HG02884 (cell line): Measurements from ENCODE around the gene C16orf87.
"Not testable (repeated sequence)": the region's sequence is repeated elsewhere in the genome, so short reads cannot be mapped to it uniquely, and the experiment has no call there.

ENCODE experiments used
- ATAC-seq: cut with Tn5 transposase; IDR thresholded peaks from one replicate; pipeline ENCODE4 v1.9.1; 2021; ENCODE audit warnings: mild to moderate bottlenecking, moderate library complexity; ENCODE audit not compliant: unreplicated experiment

C16orf87 gene, protein sequence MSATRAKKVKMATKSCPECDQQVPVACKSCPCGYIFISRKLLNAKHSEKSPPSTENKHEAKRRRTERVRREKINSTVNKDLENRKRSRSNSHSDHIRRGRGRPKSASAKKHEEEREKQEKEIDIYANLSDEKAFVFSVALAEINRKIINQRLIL

DNA sequence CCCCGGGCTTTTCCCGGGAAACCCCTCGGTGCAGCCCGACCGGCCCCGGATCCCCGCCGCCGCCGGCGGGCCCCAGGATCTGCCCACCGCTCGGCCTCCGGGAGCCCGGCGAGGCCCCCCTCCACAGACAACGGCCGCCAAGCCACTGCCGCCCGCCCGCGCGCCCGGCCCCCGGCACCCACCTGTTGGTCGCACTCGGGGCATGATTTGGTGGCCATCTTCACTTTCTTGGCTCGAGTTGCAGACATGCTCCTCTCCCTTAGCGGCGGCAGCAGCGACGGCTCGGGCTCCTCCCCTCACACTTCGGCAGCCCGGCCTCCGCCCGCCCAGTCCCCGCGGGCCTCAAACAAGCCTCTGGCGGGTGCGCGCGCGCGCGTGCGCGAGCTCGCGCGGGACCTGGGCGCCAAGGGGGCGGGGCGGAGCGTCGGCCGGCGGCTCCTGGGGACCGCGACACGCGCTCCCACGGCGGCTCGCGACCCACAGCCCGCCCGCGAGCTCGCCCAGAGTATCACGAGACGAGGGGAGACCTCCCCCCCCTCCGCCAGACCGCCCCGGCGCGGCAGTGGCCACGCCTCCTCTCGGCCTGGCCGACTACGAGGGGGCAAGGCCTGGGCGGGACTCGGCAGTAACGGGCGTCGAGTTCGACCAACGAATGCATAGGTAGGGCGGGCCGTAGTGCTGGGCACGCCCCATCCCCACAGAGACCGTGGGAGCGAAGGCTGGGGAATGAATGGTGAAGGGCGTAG is at the start of gene C16orf87:
C16orf87 (minus strand) TSS at position 279 of the 746 bp plus-strand sequence; CDS start at position 248, 31 bp downstream.
- ATAC-seq, result peak; percentile 95

DNA sequence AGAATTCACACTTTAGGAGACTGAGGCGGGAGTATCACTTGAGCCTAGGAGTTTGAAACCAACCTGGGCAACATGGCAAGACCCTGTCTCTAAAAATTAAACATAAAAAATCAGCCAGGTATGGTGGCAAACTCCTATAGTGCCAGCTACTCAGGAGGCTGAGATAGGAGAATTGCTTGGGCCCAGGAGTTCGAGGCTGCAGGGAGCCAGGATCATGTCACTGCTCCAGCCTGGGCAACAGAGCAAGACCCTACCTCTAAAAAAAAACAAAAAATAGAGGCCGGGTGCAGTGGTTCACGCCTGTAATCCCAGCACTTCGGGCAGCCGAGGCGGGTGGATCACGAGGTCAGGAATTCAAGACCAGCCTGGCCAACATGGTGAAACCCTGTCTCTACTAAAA is 44.3 kb upstream of the C16orf87 start:
- ATAC-seq, result no peak

DNA sequence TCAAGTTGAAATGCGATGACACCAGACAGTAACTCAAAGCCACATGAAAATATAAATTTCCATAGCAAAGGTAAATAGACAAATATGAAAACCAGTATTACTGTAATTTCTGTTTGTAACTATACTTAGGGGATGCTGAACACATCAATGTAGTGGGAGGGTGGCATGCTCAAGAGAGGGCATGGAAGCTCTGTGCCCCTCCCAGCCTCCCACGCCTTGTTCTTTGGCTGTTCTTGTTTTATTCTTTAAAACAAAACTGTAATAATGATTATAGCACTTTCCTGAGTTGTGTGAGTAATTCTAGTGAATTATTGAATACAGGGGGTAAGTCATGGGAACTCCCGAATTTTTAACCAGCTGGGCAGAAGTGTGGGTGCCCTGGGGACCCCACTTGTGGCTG is 42.2 kb upstream of the C16orf87 start:
- ATAC-seq, result no peak

DNA sequence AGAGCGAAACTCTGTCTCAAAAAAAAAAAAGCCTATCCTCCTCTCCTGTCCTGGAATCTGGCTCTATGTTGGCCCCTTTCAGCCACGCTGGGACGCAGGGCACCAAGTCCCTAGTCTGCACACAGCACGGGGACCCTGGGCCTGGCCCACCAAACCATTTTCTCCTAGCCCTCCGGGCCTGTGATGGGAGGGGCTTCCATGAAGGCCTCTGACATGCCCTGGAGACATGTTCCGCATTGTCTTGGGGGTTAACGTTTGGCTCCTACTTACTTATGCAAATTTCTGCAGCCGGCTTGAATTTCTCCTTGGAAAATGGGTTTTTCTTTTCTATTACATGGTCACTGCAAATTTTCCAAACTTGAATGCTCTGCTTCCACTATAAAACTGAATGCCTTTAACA is 40.6 kb upstream of the C16orf87 start:
- ATAC-seq, result no peak

DNA sequence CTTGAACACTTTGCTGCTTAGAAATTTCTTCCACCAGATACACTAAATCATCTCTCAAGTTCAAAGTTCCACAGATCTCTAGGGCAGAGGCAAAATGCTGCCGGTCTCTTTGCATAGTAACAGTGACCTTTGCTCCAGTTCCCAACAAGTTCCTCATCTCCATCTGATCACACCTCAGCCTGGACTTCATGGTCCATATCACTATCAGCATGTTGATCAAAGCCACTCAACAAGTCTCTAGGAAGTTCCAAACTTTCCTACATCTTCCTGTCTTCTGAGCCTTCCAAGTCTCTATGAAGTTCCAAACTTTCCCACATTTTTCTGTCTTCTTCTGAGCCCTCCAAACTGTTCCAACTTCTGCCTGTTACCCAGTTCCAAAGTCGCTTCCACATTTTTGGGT is 37.9 kb upstream of the C16orf87 start:
- not testable (repeated sequence) for ATAC-seq

DNA sequence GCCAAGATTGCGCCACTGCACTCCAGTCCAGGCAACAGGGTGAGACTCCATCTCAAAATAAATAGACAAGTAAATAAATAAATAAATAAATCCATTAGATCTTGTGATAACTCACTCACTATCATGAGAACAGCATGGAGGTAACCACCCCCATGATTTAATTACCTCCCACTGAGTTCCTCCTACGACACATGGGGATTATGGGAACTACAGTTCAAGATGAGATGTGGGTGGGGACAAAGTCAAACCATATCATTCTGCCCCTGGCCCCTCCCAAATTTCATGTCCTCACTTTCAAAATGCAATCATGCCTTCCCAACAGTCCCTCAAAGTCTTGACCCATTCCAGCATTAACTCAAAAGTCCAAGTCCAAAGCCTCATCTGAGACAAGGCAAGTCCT is 36.5 kb upstream of the C16orf87 start:
- ATAC-seq, result not testable (repeated sequence)

DNA sequence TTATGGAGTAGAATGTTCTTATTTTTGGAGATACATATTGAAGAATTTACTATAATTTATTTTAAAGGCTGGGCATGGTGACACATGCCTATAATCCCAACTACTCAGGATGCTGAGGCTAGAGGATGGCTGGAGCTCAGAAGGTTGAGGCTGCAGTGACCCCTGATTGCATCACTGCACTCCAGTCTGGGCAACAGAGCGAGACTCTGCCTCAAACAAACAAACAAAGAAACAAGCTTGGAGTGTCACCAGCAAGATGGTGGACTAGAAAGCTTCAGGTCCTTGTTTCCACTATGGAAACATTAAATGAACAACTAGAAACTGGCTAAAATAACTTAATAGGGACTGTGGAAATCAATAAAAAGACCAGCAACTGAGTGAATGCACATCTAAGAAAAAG is 35.3 kb upstream of the C16orf87 start:
- ATAC-seq, result no peak

DNA sequence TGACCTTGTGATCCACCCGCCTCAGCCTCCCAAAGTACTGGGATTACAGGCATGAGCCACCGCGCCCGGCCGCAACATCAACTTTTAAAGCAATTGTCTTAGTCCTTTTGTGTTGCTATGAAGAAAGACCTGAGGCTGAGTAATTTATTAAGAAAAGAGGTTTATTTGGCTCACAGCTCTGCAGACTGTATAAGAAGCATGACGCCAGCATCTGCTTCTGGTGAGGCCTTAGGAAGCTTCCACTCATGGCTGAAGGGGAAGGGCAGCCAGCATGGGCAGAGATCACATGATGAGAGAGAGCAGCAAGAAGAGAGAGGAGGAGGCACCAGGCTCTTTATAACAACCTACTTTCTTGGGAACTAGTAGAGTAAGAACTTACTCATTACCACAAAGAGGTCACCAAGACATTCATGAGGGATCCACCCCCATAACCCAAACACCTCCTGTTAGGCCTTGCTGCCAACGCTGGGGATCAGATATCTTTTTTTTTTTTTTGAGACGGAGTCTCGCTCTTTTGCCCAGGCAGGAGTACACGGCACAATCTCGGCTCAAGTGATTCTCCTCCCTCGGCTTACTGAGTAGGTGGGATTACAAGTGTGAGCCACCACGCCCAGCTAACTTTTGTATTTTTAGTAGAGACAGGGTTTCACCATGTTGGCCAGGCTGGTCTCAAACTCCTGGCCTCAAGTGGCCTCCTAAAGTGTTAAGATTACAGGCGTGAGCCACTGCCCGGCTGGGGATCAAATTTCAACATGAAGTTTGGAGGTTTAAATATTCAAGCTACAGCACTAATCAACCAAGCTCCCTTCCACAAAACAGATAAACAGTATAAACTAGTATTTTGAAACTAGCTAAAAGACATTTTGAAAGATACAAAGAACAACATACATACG is 31.8 kb upstream of the C16orf87 start:
- ATAC-seq, result no peak

DNA sequence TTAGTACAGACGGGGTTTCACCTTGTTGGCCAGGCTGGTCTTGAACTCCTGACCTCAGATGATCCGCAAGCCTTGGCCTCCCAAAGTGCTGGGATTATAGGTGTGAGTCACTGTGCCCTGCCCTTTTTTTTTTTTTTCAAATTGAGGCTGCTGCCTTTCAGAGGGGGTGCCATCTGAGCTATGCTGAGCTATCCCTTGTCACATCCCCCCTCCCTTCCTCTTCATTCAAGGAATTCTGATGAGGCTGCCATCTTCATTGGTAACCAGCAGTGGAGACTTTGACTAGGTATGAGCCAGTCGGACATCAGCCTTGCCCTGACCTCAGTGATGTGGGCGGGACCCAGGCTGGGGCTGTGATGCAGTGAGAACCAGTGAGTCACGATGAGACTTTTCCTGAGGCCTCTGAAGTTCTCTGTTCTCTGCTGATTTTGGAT is 28.8 kb upstream of the C16orf87 start:
- ATAC-seq, result no peak

DNA sequence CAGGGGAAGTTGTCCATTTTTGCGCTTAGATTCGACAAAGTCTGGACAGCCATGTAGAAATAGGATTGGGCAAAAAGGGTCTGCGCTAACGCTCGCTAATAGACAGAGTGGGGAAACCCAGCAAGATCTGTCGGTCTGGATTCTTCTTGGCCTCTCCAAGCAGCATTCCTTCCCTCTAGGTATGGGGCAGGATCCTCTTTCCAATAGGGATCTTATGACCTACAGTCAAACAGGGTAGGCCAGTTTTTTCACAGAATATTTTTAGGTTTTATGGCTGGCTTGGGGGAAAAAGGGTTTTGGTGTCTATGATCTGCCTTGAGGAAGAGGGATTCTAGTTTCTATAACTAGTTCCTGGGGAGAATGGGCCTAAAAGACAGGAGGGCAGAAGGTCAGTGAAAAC is 27.2 kb upstream of the C16orf87 start:
- ATAC-seq, result no peak

DNA sequence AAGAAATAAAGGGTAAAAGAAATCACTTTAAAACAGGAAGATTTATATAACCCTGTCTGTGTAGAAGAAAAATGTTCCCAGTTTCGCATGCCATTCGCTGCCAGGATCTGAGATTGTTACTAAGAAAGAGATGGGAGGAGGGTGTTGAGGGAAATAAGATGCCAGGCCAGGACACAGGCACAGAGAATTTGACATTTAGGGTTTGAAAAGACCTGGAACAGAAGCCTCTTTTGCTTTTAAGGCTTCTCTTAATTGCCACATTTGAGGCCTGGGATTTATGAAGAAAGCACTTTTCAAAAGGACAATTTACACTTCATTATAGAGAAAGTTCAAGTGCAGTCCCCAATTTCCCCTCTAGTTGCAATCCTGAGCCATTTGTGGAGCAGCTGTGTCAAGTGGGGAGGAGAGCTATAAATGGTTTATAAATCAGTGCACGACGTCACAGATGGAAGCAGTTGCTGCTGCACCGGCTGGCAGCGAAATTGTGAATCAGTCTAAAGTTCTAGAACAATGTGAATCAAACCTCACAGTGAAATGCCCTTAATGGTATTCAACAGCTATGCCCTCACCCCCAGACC is 26.5 kb upstream of the C16orf87 start:
- ATAC-seq, result no peak

DNA sequence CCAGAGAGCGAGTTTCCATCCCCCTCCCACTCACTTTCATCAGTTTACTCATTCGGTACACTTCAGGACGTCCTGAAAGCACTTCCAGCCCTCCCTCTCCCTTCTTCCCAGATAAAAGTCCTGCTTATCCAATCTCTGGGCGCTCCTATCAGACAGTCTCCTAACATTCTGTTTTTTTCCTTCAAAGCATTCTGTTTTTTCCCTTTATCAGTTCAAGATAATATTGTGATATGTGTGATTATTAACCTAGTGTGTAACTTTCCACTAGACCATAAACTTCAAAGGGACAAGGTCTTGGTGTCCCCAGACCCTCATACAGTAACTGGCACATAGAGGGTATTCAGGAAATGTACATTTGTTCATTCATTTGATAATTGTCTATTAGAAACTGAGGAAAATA is 24.4 kb upstream of the C16orf87 start:
- ATAC-seq, result no peak

DNA sequence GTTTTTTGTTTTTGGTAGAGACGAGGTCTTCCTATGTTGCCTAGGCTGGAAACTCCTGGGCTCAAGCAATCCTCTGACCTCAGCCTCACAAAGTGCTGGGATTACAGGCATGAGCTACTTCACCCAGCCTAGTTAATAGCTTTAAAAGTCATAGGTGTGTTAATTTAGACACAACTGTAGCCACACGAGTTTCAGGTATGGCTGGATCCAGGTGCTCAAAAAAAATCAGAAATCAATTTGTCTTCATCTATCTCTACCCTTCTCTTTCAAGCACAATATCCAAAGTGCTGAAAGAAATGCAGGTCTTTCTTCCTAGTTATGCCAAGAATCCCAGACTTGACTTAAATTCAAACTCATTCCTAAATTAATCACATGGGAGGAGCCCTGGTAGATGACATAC is 23.9 kb upstream of the C16orf87 start:
- no peak for ATAC-seq

DNA sequence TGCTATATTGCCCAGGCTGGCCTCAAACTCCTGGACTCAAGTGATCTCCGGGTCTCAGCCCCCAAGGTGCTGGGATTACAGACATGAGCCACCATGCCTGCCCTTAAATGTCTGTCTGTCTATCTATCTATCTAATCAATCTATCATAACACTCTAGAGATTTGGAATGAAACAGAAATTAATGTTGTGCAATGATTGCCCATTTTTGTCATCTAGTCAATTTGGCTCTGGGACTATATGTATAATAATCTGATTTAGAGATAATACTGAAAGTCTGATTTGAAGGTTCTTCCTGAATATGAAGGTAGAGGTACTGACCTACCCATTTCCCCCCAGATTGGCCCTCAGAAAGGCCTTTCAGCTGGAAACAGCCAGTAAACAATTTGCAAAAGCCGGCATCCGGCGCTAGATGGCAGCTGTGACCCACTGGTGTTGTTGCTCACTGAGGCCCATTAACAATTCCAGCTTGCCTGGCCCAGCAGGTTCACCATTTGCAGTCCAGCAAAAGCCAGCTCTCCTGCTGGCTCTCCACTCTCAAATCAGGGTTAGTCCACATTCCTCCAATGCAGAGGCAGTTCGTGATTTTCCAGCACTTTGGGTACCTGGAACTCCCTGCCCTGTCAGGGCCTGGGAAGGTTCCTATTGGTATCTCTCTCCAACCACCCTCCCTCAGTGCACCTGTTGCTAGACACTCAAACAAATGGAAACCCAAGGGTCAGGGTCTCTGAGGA is 22.9 kb upstream of the C16orf87 start:
- ATAC-seq, result no peak

DNA sequence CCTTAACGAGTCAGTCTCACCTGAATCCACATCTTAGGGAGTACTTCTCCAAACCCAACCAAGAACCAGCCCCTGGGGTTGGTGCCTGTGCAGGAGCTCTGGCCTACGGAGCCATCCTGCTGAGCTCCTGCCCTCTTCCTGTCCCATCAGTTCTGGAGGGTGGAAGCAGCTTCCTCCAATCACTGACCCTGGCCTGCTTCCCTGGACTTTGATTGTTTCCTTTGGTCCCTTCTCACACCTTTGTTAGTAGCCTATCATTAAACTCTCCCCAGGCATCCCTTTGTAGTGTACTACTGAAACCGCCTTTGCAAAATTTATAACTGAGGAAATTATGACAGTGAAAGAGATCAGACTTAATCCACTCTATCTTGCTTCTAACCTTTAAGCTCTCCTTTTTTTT is 21.1 kb upstream of the C16orf87 start:
- no peak for ATAC-seq

DNA sequence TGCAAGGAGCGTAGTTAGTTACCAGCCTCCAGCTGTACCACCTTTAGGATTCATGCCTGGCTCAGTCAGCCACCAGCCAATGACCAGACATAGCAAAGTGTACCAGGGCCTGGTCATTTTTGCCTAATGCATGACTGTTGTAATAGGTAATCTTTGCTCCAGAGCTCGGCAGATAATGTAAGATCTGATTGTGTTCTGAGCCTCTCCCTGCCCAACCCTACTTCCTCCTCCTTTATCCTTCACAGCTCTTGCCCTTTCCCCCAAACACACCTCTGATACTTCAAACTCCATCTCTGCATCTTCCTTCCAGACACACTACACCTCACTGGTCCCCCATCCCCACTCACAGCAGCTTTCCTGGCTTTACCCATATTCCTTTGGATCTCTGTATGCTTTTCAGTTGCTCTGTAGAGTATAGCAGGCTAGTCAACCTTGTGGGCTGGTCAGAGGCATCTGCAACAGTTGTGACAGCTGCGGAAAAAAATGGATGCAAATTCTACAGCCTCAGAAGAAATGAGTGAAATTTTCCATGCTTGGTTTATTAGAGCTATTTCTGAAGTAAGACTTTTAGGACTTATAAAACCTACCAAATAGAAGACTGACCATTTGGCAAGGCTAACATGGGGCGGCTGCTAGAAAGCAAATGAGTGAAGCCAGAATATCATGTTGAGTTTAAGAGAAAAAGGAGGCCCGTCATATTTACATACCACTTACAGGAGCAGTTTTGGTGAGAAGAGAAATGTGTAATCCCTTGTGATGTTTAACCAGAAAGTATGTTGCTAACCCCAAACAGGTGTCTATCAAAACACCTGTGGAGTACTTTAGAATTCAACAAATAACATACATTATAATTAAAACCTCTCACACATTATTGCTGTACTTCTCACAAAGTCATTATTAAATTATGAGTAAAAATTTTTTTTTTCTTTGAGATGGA is 19.9 kb upstream of the C16orf87 start:
- no peak for ATAC-seq

DNA sequence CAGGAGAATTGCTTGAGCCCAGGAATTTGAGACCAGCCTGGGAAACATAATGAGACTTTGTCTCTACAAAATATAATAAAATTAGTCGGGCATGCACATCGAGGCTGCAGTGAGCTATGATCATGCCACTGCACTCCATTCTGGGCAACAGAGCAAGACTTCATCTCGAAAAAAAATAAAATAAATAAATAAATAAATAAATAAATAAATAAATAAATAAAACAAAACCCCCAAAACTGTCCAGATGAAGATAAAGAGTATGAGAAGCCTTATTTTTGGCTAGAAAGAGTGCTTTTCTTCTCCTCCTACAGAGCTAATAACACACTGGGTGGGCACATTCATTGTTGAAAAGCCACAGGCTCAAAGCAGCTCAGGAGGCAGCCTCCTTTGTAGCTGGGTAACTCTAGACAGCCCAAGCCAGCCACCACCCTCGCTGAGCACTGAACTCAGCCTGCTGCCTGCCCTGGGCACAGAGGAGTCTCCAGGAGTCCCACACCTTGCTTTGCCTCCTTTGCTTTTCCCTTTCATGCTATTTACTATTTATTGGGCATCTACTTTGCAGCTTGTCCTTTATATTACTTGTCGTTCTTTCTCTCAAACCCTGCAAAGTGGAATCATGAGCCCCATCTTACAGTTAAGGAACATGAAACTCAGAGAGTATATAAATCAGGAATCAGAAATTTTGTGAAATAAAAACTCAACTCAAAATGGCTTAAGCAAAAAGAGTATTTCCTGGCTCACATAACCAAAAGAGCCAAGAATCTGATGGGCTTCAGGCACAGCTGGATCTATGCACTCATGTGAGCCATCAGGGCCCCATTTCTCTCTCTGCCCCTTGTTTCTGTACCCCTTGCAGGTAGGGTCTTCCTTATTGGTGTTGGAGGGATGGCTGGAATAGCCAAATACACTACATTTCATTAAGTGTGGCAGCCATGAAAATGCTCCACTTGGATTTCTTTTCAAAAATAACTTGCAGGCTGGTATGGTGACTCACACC is 18.1 kb upstream of the C16orf87 start:
- no peak for ATAC-seq

DNA sequence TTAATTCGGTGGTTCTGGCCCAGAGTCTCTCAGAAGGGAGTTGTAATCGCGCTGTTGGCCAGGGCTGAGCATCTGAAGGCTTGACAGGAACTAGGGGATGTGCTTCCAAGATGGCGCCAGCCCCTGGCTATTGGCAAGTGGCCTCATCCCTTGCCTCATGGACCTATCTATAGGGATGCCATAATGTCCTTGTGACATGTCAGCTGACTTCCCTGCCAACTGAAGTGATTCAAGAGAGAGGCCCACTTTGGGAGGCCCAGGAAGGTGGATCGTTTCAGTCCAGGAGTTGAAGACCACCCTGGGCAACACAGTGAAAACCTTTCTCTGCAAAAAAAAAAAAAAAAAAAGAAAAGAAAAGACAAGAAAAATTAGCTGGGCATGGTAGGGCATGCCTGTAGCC is 15.0 kb upstream of the C16orf87 start:
- ATAC-seq, result no peak
